H9 (cell line): ENCODE measurements around the gene TPPP3. TPM values are rescaled to one million over a fixed set of nuclear protein-coding genes. Genes with fewer than 3 reads are reported as not detected.
A peak's percentile ranks its signal among the peaks of the same experiment; 100 is the strongest.

Source experiments
- DNase-seq: peaks from one replicate; pipeline ENCODE4 v3.0.0-alpha.2; 2017
- H2AFZ ChIP-seq: one replicate; pipeline ENCODE4 v1.6.1; 2013; ENCODE audit warnings: mild to moderate bottlenecking, low read length, control low read depth, moderate library complexity
- H2AK5ac ChIP-seq: 2 replicates; pipeline ENCODE4 v1.6.1; 2013; ENCODE audit warnings: low read length, control low read depth, mixed read lengths; ENCODE audit not compliant: insufficient read length
- H2BK120ac ChIP-seq: one replicate; pipeline ENCODE4 v1.6.1; 2013; ENCODE audit warnings: low read depth, mild to moderate bottlenecking, low read length, control low read depth, inconsistent platforms; ENCODE audit not compliant: poor library complexity, severe bottlenecking
- H2BK12ac ChIP-seq: 2 replicates; pipeline ENCODE4 v1.6.1; 2013; ENCODE audit warnings: low read length, control low read depth, mixed read lengths, low read depth; ENCODE audit not compliant: insufficient read length
- H2BK15ac ChIP-seq: 2 replicates; pipeline ENCODE4 v1.6.1; 2013; ENCODE audit warnings: low read depth, low read length, control low read depth
- H2BK20ac ChIP-seq: one replicate; pipeline ENCODE4 v1.6.1; 2013; ENCODE audit warnings: low read depth, mild to moderate bottlenecking, low read length, control low read depth, inconsistent platforms; ENCODE audit not compliant: poor library complexity, severe bottlenecking
- H2BK5ac ChIP-seq: 2 replicates; pipeline ENCODE4 v1.6.1; 2013; ENCODE audit warnings: low read length, control low read depth, mixed read lengths; ENCODE audit not compliant: insufficient read length
- H3K14ac ChIP-seq: 2 replicates; pipeline ENCODE4 v1.6.1; 2013; ENCODE audit warnings: low read length, control low read depth; ENCODE audit not compliant: insufficient read depth
- H3K18ac ChIP-seq: 2 replicates; pipeline ENCODE4 v1.6.1; 2013; ENCODE audit warnings: low read depth, mild to moderate bottlenecking, mixed read lengths, low read length, control low read depth; ENCODE audit not compliant: insufficient read length
- H3K23ac ChIP-seq: 2 replicates; pipeline ENCODE4 v1.6.1; 2013; ENCODE audit warnings: low read length, control low read depth, mixed read lengths, low read depth; ENCODE audit not compliant: insufficient read length
- H3K23me2 ChIP-seq: 2 replicates; pipeline ENCODE4 v1.6.1; 2013; ENCODE audit warnings: low read depth, mild to moderate bottlenecking, mixed read lengths, low read length, control low read depth; ENCODE audit not compliant: insufficient read length, poor library complexity, severe bottlenecking
- H3K27ac ChIP-seq: 2 replicates; pipeline ENCODE4 v1.5.1; 2013; ENCODE audit warnings: low read length, control low read depth, mixed read lengths, low read depth; ENCODE audit not compliant: insufficient read length
- H3K27me3 ChIP-seq: 2 replicates; pipeline ENCODE4 v1.6.1; 2013; ENCODE audit warnings: low read length, control low read depth, inconsistent platforms; ENCODE audit not compliant: insufficient read depth
- H3K4ac ChIP-seq: 2 replicates; pipeline ENCODE4 v1.6.1; 2013; ENCODE audit warnings: low read depth, mild to moderate bottlenecking, control low read depth, inconsistent platforms, low read length, moderate library complexity
- H3K4me1 ChIP-seq: 2 replicates; pipeline ENCODE4 v1.6.1; 2013; ENCODE audit warnings: low read length, control low read depth, inconsistent platforms; ENCODE audit not compliant: insufficient read depth
- H3K4me2 ChIP-seq: 2 replicates; pipeline ENCODE4 v1.6.1; 2013; ENCODE audit warnings: low read length, control low read depth, mixed read lengths; ENCODE audit not compliant: insufficient read length, insufficient read depth
- H3K56ac ChIP-seq: 2 replicates; pipeline ENCODE4 v1.6.1; 2013; ENCODE audit warnings: low read depth, mild to moderate bottlenecking, mixed read lengths, low read length, control low read depth; ENCODE audit not compliant: insufficient read length
- H3K79me1 ChIP-seq: 2 replicates; pipeline ENCODE4 v1.6.1; 2013; ENCODE audit warnings: low read depth, mild to moderate bottlenecking, moderate library complexity, low read length, control low read depth, inconsistent platforms; ENCODE audit not compliant: insufficient read depth, poor library complexity, severe bottlenecking
- H3K79me2 ChIP-seq: 2 replicates; pipeline ENCODE4 v1.6.1; 2013; ENCODE audit warnings: low read length, control low read depth, inconsistent platforms; ENCODE audit not compliant: insufficient read depth
- H3K9ac ChIP-seq: 2 replicates; pipeline ENCODE4 v1.6.1; 2013; ENCODE audit warnings: low read length, control low read depth, mixed read lengths; ENCODE audit not compliant: insufficient read length; ENCODE audit errors: extremely low read depth
- H3K9me3 ChIP-seq: one replicate; pipeline ENCODE4 v1.6.1; 2013; ENCODE audit warnings: low read depth, low read length, inconsistent platforms; ENCODE audit not compliant: control insufficient read depth
- H3T11ph ChIP-seq: one replicate; pipeline ENCODE4 v1.6.1; 2013; ENCODE audit warnings: mild to moderate bottlenecking, low read length, control low read depth, inconsistent platforms
- H4K20me1 ChIP-seq: one replicate; pipeline ENCODE4 v1.6.1; 2013; ENCODE audit not compliant: control insufficient read depth, insufficient read length, insufficient read depth
- H4K5ac ChIP-seq: 2 replicates; pipeline ENCODE4 v1.6.1; 2013; ENCODE audit warnings: low read depth, mild to moderate bottlenecking, mixed read lengths, low read length, control low read depth; ENCODE audit not compliant: insufficient read length
- H4K8ac ChIP-seq: replicated peaks from 2 replicates; pipeline ENCODE4 v1.6.1; 2013; ENCODE audit warnings: low read length, control low read depth, mixed read lengths, low read depth; ENCODE audit not compliant: insufficient read length
- H4K91ac ChIP-seq: 2 replicates; pipeline ENCODE4 v1.6.1; 2013; ENCODE audit warnings: low read depth, mild to moderate bottlenecking, moderate library complexity, mixed read lengths, low read length, control low read depth; ENCODE audit not compliant: insufficient read length
- H3K27ac Mint-ChIP-seq, 3 experiments: 2 replicates in 2 of 3; 3 replicates in 1 of 3; pipeline ENCODE4 v1.8.0; 2020 to 2021; ENCODE audit warnings: mixed read lengths in 3 of 3, mild to moderate bottlenecking in 1 of 3, moderate library complexity in 1 of 3
- H3K27me3 Mint-ChIP-seq: 2 replicates; pipeline ENCODE4 v1.8.0; 2021; ENCODE audit warnings: low read depth, mild to moderate bottlenecking, moderate library complexity, mixed read lengths
- H3K36me3 Mint-ChIP-seq, 3 experiments: 2 replicates in 2 of 3; 3 replicates in 1 of 3; pipeline ENCODE4 v1.8.0; 2020 to 2021; ENCODE audit warnings: low read depth in 3 of 3, mixed read lengths in 3 of 3; ENCODE audit not compliant: insufficient read depth in 1 of 3
- H3K4me1 Mint-ChIP-seq, 2 experiments: 2 replicates each; pipeline ENCODE4 v1.8.0; 2020; ENCODE audit warnings: mixed read lengths in 2 of 2
- H3K4me3 Mint-ChIP-seq, 2 experiments: 2 replicates in 1 of 2; 3 replicates in 1 of 2; pipeline ENCODE4 v1.8.0; 2020 to 2021; ENCODE audit warnings: mild to moderate bottlenecking in 2 of 2, mixed read lengths in 2 of 2, moderate library complexity in 1 of 2
- H3K9me3 Mint-ChIP-seq, 2 experiments: 2 replicates in 1 of 2; 3 replicates in 1 of 2; pipeline ENCODE4 v1.8.0; 2020; ENCODE audit warnings: mild to moderate bottlenecking in 2 of 2, mixed read lengths in 2 of 2, moderate library complexity in 1 of 2
- WGBS: extraction: QIAGEN DNeasy Blood & Tissue Kit; methylation state at CpG from one replicate; pipeline ENCODE4 v1.1.7; 2013; ENCODE audit warnings: missing lambda C conversion rate, low lambda C conversion rate, mixed read lengths; ENCODE audit not compliant: insufficient read length; ENCODE audit errors: extremely low coverage; 5-methylcytosine and 5-hydroxymethylcytosine counted together
- total RNA-seq: library from RNA; stranded (reverse); gene quantifications from 2 replicates; pipeline ENCODE4 v1.2.1, GENCODE V29; 2021
- TF ChIP-seq, protein P1 (sequence below): fragments of 200-600 bp; sonication (generic); conservative IDR thresholded peaks from 3 replicates; pipeline ENCODE4 v1.8.0; 2021; ENCODE audit warnings: antibody characterized with exemption, mild to moderate bottlenecking

TPPP3 gene
- total RNA-seq, 1 experiment from 2014 or later = 0.79 TPM

GRCh38 chr16:67424261-67424615, 30.9 kb upstream of the TPPP3 start:
- no peaks in the 10 kb centered on the region; the same call in 1 of the 2 replicates for H3K27me3 ChIP-seq
- Mint-ChIP-seq H3K4me3 (peak overlapping the region; percentile 49 to 67; a peak in 4 of 5 replicates), H3K36me3 (peaks cover 0 to 4% (median 2%) of the 10 kb centered on the region in 3 experiments; a peak in 2 of 7 replicates), H3K9me3 (peaks cover 2 to 5% of the 10 kb centered on the region in 2 experiments; a peak in 3 of 5 replicates), H3K27ac (peak overlapping the region; percentile 84 to 95 (median 88); a peak in 6 of 7 replicates), H3K4me1 (peaks cover 67 to 72% of the 10 kb centered on the region in 2 experiments), H3K27me3 (peaks cover 5% of the 10 kb centered on the region)
- H2BK12ac ChIP-seq = no peak overlapping the region
- no peak overlapping the region for H2AK5ac ChIP-seq
- no peak overlapping the region for H3K9ac ChIP-seq
- no peak overlapping the region for H3K4ac ChIP-seq
- H3K23me2 ChIP-seq = no peaks in the 10 kb centered on the region
- H4K5ac ChIP-seq = no peak overlapping the region
- H3K14ac ChIP-seq = peak overlapping the region; percentile 6; the same call in 1 of the 2 replicates
- H3K18ac ChIP-seq = peak overlapping the region; percentile 43
- H2BK120ac ChIP-seq = no peak overlapping the region
- H3T11ph ChIP-seq = peak overlapping the region; percentile 41
- TF ChIP-seq, protein P1, sequence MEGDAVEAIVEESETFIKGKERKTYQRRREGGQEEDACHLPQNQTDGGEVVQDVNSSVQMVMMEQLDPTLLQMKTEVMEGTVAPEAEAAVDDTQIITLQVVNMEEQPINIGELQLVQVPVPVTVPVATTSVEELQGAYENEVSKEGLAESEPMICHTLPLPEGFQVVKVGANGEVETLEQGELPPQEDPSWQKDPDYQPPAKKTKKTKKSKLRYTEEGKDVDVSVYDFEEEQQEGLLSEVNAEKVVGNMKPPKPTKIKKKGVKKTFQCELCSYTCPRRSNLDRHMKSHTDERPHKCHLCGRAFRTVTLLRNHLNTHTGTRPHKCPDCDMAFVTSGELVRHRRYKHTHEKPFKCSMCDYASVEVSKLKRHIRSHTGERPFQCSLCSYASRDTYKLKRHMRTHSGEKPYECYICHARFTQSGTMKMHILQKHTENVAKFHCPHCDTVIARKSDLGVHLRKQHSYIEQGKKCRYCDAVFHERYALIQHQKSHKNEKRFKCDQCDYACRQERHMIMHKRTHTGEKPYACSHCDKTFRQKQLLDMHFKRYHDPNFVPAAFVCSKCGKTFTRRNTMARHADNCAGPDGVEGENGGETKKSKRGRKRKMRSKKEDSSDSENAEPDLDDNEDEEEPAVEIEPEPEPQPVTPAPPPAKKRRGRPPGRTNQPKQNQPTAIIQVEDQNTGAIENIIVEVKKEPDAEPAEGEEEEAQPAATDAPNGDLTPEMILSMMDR = no peak
- no peaks in the 10 kb centered on the region for H3K79me2 ChIP-seq
- no peak overlapping the region for H2BK15ac ChIP-seq
- H3K4me1 ChIP-seq = peaks cover 29% of the 10 kb centered on the region
- H3K79me1 ChIP-seq = no peaks in the 10 kb centered on the region
- no peak overlapping the region for H4K8ac ChIP-seq
- peak overlapping the region; percentile 89 for H3K27ac ChIP-seq
- H3K23ac ChIP-seq = no peak overlapping the region
- no CpG with 5 or more reads among the region's 5 CpGs for WGBS
- no peak overlapping the region for H4K91ac ChIP-seq
- peak overlapping the region; percentile 81 for H3K4me2 ChIP-seq
- H2BK20ac ChIP-seq = no peak overlapping the region
- H4K20me1 ChIP-seq = no peaks in the 10 kb centered on the region
- H3K56ac ChIP-seq = no peak overlapping the region
- H3K9me3 ChIP-seq = no peaks in the 10 kb centered on the region
- H2AFZ ChIP-seq = no peak overlapping the region
- peak overlapping the region; percentile 32 for H2BK5ac ChIP-seq
- no peak for DNase-seq
